Psoas muscle (tissue), 8 donors: ENCODE data around the gene INO80C. TPM values are rescaled to one million over a fixed set of nuclear protein-coding genes. Genes with fewer than 3 reads are reported as not detected.

Experiments
- ATAC-seq, 4 donors: fragments of 200-7000 bp; cut with Tn5 transposase; one replicate each; pipeline ENCODE4 v1.9.1; 2020; ENCODE audit warnings: moderate library complexity in 3 of 4, mild to moderate bottlenecking in 2 of 4
- DNase-seq, 2 donors: peaks; one replicate each; pipeline ENCODE4 v3.0.0-alpha.2; 2020
- H3K27ac ChIP-seq: fragments of 200-600 bp; one replicate; pipeline ENCODE4 v1.8.0; 2022
- H3K27me3 ChIP-seq, 3 donors: fragments of 200-600 bp in 1 of 3; one replicate each; pipeline versions ENCODE4 v1.6.1 to v1.8.0; 2013 to 2022; ENCODE audit warnings: low read length in 2 of 3, mild to moderate bottlenecking in 2 of 3, moderate library complexity in 1 of 3; ENCODE audit not compliant: insufficient read depth in 3 of 3
- H3K36me3 ChIP-seq, 2 donors: fragments of 200-600 bp in 1 of 2; one replicate each; pipeline versions ENCODE4 v1.6.1 to v1.8.0; 2013 to 2022; ENCODE audit warnings: low read depth in 1 of 2, mild to moderate bottlenecking in 1 of 2, moderate library complexity in 1 of 2; ENCODE audit not compliant: insufficient read depth in 1 of 2
- H3K4me1 ChIP-seq: fragments of 200-600 bp; one replicate; pipeline ENCODE4 v1.8.0; 2022
- H3K4me3 ChIP-seq: fragments of 200-600 bp; one replicate; pipeline ENCODE4 v1.8.0; 2022; ENCODE audit warnings: mild to moderate bottlenecking
- H3K9me3 ChIP-seq: fragments of 200-600 bp; one replicate; pipeline ENCODE4 v1.8.0; 2022
- CTCF ChIP-seq: fragments of 200-600 bp; IDR thresholded peaks from one replicate; pipeline ENCODE4 v1.8.0; 2022; ENCODE audit warnings: antibody characterized with exemption
- WGBS, 3 donors: extraction: QIAGEN DNeasy Blood & Tissue Kit; methylation state at CpG; one replicate each; pipeline versions ENCODE4 v1.1.6 to v1.1.7; 2013; 5-methylcytosine and 5-hydroxymethylcytosine counted together
- intact Hi-C, 2 donors: fragments of 100-400 bp; cut with DNase I; formaldehyde crosslinking; loops; one replicate each; pipeline versions ENCODE4 v1.11.0 to v1.14.2; 2022
- polyA plus RNA-seq, 3 donors: library from polyadenylated mRNA; stranded (reverse); fragments of 200-250 nt; gene quantifications; one replicate each; pipeline ENCODE4 v1.2.3, GENCODE V29; 2013
- total RNA-seq, 4 donors: library from RNA; stranded (reverse); fragmentation: NEBNext Ultra II Directional in 2 of 4; extraction: Animal tissue kit (Norgen Biotek cat#: 25700) in 2 of 4; gene quantifications; one replicate each; pipeline versions ENCODE4 v1.2.1 to v1.2.4, GENCODE V29; 2021 to 2023
- donor health status: healthy with polysubstance abuse.
- donor health status: DM: no; HTN: no; CAD: no; lungs with moderate emphysema.
- donor health status: Bipolar disorder and iron deficiency.
- donor health status: healthy.
- donor health status: DM: yes; HTN: yes; CAD: no.
- donor health status: DM: no; HTN: no; CAD: no.
- donor health status: DM: no; HTN: no; CAD: no.
- donor health status: DM: yes; HTN: yes; CAD: no.

The INO80C gene
- total and polyA plus RNA-seq, 7 donors, result 14.4 to 26.7 (median 21.1) TPM

- no peaks in the 10 kb centered on the region for H3K9me3 ChIP-seq
- no peaks in the 10 kb centered on the region for H3K27me3 ChIP-seq
- H3K27ac ChIP-seq, result no peak overlapping the region
- intact Hi-C loops, result no loop called here
- H3K4me3 ChIP-seq, result no peak overlapping the region
- peaks cover 3 to 8% of the 10 kb centered on the region in 2 donors for H3K36me3 ChIP-seq
- WGBS, 3 donors, result 93 to 100% (median 98%) methylated on average over 2 of the region's 2 CpGs
- no peaks in the 10 kb centered on the region for H3K4me1 ChIP-seq
- DNase-seq, result no peak
- no peak for TF ChIP-seq CTCF
- ATAC-seq, result no peak
These were observed 29.0 kb downstream of the INO80C start for GRCh38 chr18:35468711-35469110.

- H3K36me3 ChIP-seq, result peaks cover 0 to 4% of the 10 kb centered on the region in 2 donors
- TF ChIP-seq CTCF, result no peak
- no peak for ATAC-seq
- WGBS, 3 donors, result 63 to 73% (median 67%) methylated on average over 4 of the region's 4 CpGs
- H3K27ac ChIP-seq, result no peak overlapping the region
- no peak overlapping the region for H3K4me3 ChIP-seq
- DNase-seq, result no peak
- H3K27me3 ChIP-seq, result no peaks in the 10 kb centered on the region
- no peaks in the 10 kb centered on the region for H3K4me1 ChIP-seq
- H3K9me3 ChIP-seq, result no peaks in the 10 kb centered on the region
- intact Hi-C loops, result no loop called here
These were observed 30.1 kb downstream of the INO80C start for GRCh38 chr18:35467624-35468016.

- peak overlapping the region; percentile 30 for H3K4me3 ChIP-seq
- TF ChIP-seq CTCF, result no peak
- 69 to 73% (median 70%) methylated on average over 11 of the region's 11 CpGs for WGBS, 3 donors
- H3K36me3 ChIP-seq, result peaks cover 0 to 4% of the 10 kb centered on the region in 2 donors
- H3K27me3 ChIP-seq, result no peaks in the 10 kb centered on the region
- H3K4me1 ChIP-seq, result no peaks in the 10 kb centered on the region
- no peak overlapping the region for H3K27ac ChIP-seq
- intact Hi-C loops, result no loop called here
- no peaks in the 10 kb centered on the region for H3K9me3 ChIP-seq
- ATAC-seq (no peak), DNase-seq (no peak)
These were observed 30.7 kb downstream of the INO80C start for GRCh38 chr18:35466815-35467623.

- no peak overlapping the region for H3K27ac ChIP-seq
- peaks cover 4% of the 10 kb centered on the region for H3K4me1 ChIP-seq
- peaks cover 0 to 4% of the 10 kb centered on the region in 2 donors for H3K36me3 ChIP-seq
- no peaks in the 10 kb centered on the region for H3K27me3 ChIP-seq
- WGBS, 3 donors, result 65 to 81% (median 78%) methylated on average over 6 of the region's 6 CpGs
- no peak for DNase-seq
- ATAC-seq, result no peak
- intact Hi-C loops, result no loop called here
- H3K4me3 ChIP-seq, result peak overlapping the region; percentile 30
- no peaks in the 10 kb centered on the region for H3K9me3 ChIP-seq
- no peak for TF ChIP-seq CTCF
These were observed 31.4 kb downstream of the INO80C start for GRCh38 chr18:35466334-35466733.
